SKM-1 treated with dmso at 0.1 percent for 144 hours (cell line): Measurements from ENCODE around the gene DTNB.

Source experiments
- DNase-seq: peaks from one replicate; lab custom pipeline; 2025; ENCODE audit not compliant: unreplicated experiment; lab: John Stamatoyannopoulos, UW

DTNB gene

DNA sequence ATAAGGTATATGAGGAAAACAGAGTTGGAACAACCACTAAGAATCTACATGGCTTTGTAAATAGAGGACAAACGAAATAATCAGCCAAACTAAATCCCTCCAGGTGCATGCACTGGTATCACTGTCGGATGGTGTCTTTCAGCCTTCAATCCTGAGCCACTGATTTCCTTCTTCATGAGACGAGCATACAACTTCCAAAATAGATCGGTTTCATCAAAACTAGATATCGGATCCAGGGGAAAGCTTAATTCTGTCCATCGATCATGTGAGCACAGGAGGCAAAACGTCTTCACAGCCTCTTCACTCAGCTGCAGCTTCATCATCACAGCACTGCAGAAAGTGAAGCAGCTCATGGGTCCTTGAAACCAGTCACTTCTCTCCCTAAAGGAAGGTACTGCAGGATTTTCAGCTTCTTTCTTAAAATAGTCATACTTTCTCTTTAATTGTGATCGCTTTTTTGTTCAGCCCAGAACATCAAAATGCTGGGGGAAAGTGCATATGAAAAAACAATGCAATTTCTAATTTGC lies 80.5 kb downstream of the DTNB start:
- no peak for DNase-seq

DNA sequence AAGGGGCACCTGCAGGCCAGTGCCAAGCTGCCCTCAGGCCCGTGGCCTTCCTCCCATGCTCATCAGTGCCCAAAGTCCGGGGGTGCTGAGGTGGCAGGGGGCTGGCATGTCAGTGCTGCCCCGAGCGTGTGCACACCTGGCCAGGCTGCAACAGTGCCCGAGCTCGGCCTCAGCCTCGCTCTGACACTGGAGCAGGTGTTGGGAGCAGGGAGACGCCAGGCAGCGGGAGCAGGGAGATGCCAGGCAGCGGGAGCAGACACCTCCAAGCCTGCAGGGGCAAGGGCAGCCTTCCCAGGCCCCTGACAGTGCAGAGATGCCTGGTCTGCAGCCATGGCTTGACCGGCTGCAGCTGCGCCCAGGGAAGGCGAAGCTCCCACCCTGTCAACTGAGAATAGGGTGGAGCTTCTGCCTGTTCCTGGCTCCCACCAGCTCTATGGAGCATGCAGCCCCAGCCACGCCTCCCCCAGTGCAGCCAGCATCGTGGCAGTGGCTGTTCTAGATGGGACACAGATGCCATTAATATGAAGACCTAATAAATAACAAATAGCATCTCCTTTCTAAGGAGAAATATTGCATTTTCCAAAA lies 82.4 kb downstream of the DTNB start:
- no peak for DNase-seq

DNA sequence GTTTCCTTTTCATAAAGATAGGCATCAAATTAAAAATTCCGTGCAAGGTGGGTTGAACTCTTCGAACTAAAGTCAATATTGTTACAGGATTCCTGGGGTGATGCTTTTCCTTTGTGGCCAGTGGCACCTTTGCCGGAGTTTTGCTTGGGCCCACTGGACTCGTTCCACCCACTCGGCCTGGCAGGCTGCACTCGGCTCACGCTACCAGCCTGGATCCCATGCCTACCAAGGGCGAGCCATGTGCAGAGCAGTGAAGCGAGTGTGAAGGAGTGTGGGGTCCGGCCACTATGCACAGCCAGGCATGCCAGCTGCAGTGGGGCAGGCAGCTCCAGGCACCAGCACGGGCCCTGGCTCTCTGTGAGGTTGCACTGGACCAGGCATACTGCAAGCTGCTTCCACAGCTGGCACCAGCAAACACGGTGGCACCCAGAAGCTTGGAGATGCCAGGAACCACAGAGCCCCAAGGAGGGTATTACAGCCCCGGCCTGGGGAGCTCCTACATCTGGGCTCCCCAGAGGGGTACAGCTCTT lies 83.6 kb downstream of the DTNB start:
- no peak for DNase-seq

DNA sequence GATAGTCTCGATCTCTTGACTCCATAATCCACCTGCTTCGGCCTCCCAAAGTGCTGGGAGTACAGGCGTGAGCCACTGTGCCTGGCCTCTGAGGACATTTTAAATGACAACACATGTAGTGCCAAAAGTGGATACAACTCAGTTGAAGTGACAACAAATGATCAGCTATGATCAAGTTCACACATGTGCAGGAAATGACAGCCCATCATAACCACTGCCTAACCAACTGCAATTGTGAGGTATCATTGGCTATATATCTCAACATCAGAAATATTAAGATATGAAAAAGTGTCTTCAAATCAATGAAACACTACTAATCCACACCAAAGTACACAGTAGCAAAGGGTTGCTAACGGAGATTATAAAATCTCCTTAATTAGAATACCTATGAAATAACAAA lies 84.8 kb downstream of the DTNB start:
- no peak for DNase-seq

DNA sequence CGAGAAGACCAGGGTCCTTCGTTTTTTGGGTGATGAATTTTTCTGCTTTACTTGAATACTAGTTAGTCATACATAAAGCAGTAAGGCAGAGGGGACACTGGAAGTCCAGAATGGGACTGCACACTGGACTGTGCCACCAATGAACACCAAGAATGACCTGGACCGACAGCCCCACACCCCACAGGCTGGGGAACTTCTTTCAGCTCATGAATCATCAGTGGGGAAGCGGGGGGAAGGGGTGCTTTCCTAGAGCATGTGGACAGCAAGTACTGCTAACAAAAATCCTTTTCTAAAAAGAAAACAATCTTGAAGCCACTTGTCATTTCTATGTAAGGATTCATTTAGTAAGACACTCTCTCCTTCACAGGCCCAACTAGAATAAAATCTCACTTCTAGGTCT lies 86.0 kb downstream of the DTNB start:
- DNase-seq = no peak

DNA sequence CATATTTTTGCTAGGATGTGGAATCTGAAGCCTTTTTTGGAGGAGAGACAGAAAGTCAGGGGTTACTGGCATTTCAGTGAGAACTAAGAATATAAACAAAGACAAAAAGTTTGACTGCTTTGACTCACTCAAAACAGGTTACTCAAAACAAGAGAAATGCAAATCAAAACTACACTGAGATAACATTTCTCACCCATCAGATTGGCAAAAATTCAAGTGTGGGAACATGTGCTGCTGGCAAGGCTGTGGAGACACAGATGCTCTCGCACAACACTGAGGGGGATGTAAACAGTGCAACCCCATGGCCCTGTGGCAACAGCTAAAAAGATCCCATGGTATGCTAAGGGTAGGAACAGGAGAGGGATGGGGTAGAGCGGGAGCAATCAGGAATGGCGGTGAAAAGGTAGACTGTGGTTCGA lies 86.6 kb downstream of the DTNB start:
- no peak for DNase-seq

DNA sequence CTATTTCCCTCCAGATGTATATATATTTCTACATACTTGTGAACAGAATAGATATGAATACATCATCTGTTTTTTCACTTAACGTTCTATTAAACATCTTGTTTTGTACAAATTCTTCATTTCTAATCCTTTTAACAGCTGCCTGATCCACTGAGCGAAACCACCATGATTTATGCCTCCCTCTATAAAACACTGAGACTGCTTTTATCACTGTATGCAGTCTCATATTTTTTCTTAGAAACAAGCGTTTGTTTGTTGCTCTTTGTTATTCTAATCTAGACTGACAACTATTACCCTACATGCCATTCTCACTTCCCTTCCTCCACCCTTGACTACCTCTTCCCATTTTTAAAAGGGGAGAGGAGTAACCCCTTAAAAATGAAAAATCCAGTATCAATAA lies 88.2 kb downstream of the DTNB start:
- DNase-seq = no peak

DNA sequence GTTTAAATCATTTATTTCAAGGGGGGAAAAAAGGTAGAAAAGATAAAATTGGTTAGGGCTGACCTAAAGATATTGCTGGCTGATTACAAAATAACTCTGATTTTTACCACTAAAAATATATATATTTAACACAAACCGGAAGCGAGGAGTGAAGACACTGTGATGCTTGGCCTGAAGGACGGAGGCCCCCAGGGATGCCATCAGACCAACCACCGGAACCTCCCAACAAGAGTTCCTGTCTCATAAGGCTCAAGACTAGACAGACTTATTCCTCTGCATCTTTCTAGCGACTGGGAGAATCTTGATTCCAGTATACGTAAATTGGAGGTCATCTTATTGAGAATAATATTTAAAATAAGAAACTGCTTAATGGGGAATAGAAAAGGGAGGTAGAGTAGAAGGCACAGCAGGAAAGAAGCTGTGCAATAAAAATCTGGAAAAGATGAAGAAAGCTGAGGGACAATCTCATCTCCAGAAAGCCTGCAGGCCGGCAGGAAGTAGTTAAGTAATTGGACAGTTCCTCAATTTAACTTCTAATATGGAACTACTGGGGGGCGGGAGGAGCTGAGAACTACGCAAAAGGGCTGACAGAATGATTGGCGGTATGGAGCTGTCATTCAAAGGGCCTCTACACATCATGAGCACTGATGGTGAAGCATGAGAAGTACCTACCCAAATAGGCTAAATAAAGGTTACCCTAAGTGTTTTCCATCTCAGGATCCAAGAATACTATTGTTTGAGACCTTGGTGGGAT lies 91.1 kb downstream of the DTNB start:
- peak; percentile 36 for DNase-seq

DNA sequence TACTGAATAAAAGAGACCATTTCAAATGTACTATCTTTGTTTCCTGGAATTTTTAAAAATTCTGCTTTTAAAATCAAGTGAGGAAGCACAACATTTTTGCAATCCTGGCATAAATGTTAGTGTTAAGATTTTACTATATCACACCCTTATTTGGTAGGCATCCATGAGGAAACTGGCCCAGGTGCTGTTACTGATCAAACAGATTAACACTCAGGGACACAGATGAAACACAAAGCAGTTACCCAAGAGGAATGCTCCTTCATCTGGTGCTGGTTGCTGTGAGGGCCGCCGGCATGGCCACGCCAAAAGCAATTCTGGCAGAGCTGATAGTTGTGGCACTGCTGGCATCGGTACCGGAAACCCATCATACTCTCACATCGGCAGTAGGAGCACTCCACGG lies 96.8 kb downstream of the DTNB start:
- DNase-seq = no peak

DNA sequence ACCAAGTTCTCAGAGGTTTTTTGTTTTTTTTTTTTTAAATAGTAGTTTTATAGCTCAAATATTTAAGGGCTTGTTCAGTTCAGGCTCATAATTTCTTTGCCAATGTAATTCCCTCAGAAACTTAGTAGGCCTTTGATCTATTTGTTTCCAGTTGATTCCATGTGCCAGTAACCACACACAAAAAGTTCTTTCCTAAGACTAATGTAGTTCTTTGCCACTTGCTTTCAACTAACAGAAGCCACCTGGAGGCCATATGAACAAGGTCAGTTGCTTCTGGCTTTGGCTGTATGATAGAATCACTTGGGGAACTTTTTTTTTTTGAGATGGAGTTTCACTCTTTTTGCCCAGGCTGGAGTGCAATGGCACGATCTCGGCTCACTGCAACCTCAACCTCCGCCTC lies 100.7 kb downstream of the DTNB start:
- DNase-seq = no peak

DNA sequence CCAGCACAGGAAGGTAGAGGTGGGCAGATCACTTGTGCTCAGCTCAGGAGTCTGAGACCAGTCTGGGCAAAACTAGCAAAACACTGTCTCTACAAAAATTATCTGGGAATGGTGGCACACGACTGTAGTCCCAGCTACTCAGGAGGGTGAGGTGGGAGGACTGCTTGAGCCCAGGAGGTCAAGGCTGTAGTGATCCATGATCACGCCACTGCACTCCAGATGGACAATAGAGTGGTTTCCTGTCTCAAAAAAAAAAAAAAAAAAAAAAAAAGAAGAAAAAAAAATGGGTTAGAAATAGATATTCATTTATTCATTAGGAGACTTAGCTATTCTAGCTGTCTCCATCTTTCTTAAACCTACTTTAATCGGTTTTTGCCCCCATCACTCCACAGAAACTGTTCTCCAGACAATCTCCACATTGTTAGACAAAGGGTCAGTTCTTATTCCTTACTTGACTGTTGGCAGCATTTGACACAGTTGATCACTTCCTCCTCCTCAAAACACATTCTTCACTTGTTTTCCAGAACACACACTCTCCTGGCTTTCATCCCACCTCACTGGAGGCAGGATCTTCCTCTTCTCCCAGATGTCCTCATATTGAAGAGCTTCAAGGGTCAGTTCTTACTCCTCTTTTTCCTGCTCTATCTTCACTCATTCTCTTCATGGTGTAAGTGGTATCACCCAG lies 103.1 kb downstream of the DTNB start:
- DNase-seq = no peak

DNA sequence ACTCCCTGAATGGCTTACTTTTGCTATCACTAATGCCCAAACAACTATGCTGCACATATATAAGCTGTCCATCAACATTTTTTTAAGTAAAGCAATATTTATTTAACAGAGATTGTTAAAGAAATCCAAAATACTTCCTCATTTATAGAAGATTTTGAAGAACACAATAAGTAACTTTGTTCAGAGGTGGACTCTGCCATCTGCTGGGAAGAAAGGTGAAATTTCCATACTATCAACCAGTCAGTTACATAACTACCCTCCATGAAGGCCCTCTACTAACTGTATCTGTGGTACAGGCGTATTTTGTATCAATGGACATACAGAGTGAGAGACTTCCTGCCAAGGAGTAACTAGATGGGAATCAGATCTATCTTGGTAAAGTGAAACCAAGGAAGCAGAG lies 106.0 kb downstream of the DTNB start:
- peak; percentile 34 for DNase-seq

DNA sequence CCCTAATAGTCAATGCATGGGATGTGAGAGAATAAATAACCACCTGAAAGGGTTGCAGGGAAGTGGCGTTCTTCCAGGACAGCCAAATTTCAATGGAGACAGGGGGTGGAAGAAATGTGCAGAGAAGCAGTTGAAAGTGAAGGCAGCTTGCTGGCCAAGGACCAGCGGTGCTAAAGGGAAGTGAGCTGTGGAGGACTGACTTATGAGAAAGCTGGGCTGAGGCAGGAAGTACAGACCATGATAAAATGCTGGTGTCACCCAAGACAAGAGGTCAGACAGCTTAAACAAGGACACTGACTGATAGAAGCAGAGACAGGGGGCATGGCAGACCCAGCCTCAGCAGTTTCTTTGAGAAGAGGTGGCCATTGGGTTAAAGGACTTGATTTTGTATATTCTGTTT lies 106.7 kb downstream of the DTNB start:
- DNase-seq = peak; percentile 49

DNA sequence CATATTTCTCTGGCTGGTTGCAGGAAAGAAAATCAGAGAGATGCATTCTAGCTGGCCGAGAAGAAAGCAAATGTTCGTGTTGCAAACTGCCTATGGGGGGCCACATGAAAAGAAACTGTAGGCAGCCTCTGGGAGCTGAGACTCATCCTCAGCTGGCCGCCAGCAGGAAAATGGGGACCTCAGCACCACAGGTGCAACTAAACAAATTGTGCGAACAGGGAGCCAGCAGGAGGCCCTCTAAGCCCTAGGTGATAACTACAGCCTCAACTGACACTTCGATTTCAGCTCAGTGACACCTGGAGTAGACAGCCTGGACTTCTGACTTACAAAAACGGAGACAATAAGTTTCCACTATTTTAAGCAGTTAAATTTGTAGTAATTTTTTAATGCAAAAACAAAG lies 107.3 kb downstream of the DTNB start:
- no peak for DNase-seq

DNA sequence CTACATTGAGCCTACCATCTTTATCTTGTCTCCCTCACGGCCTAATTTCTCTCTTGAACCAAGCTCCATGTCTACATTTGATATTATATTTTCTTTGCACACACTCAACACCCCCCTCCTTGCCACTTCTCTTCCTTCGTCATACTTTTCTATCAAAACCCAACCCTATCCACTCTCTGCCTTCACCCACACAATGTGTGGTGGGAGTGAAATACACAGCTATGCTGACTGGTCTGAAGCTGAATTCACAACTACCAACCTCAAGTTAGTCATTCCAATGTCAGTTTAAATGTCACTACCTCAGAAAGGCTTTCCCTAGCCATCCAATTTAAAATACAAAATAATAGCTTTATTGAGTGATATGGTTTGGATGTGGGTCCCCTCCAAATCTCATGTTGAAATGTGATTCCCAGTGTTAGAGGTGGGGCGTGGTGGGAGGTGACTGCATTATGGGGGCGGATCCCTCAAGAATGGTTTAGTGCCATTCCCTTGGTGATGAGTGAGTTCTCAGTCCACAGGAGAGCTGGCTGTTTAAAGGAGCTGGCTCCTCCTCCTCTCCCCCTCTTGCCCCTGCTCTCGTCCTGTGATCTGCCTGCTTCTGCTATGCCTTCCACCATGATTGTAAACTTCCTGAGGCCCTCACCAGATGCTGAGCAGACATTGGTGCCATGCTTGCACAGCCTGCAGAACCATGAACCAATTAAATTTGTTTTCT lies 112.1 kb downstream of the DTNB start:
- DNase-seq = no peak

DNA sequence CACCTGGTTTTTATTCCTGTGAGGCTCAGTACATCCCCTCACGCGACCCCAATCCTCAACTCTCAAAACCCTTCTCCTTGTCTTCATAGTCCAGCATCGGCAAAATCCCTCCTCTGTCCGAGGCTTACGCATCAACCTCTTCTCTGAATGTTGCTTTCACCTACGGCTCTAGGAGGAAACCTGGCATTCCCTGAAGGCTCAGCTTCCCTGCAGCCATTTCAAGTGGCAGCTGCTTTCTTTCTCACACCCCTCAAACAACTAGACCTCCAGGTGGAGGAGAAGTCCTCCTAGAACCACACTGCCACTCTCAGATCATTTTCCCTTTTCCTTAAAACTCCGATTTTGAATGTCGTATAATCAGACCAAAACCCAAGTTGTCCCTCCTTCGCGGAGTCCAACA lies 114.2 kb downstream of the DTNB start:
- DNase-seq = no peak

DNA sequence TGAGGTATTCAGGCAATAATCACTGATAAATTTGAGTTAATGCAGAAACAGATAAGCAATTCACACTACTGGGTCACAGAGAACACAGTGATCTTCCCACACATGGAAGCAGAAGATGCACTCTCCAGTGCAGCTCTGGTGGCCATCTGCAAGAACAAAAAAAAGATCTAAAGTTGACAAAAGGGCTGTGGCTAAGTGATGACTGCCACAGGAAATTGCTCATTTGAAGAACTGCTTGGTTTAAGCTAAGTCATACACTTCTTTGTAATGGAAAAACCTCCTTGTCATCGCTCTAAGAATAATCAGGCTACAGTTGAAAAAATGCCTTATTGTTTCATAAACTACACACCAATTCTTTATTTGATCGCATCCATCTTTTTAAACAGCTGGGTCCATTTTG lies 115.1 kb downstream of the DTNB start:
- DNase-seq = peak; percentile 63

DNA sequence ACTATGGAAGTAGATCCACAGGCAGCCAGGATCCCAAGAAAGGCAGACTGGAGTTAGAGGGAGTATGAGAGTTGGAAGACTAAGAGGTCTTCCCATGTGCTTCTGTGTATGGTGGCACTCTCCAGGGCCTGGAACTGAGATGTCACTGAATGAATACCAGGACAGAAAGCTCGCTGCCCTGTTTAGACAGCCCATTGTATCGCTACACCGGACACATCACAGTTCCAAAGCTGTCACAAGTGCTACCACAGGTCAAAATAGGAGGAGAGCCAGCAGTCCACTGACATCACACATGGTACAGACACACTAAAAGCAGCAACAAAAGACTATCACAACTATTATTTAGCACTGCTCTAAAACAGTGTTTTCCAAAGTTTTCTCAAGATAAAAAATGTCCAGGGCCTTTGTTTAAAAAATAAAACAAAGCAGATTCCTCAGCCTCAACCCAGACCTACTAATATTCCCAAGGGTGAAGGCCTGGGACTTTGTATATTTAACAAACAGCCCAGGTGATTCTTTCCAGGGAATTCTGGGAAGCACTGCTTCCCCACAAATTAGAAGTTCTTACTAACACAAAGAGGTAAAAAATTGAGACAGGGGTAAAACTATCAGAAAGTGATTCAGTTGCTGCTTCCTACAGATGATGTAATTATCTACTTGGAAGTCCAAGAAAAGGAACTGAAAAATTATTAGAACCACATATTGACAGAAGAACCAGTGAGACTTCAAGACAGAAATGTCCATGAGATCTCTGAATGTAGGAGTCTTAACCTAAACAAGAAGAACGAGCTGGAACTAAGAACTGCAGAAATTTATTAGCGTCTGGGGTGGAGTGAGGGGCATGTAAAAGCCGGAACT lies 116.0 kb downstream of the DTNB start:
- peak; percentile 6 for DNase-seq

DNA sequence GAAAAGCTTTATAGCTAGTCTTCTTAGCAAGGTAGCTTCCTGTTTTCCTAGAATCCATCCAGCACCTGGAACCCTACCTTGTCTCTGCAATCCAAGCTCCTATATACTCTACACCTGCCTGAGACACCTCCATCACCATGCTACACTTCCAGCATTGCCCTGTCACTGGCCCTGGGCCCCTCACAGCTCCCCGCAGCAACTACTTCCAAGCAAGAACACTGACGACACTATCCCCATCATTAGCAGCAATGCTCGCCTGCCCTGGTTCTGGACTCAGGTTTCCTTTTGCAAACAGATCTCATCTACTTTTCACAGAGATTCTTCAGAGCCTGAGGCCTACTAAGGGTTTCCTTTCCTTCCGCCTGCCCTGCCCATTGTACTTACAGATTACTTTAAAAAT lies 121.1 kb downstream of the DTNB start:
- no peak for DNase-seq

DNA sequence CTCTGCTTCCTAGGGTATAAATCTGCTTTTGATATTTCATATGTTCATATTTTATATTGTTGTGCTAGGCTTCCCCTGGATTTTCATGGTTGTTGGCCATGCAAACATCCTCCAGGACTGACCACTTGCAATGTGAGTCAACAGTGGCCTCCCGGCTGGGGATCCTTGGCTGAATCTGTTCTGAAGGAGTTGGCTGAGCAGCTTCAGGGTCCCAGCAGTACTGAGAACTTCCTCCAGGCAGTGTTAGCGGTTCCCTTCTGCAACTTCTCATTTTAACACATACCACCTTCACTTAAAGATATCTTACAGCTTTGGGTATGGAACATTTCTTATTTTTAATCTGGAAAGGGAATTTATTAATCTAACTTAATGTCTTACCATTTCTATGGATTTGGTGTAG lies 122.1 kb downstream of the DTNB start:
- no peak for DNase-seq
